Activated naive CD8-positive, alpha-beta T cell treated with anti-CD3 and anti-CD28 coated beads, Interleukin-2, amount 50 U/mL, for 24 hours (primary cell): Measurements from ENCODE around the gene PIGO.
A peak's percentile ranks its signal among the peaks of the same experiment; 100 is the strongest.

Experiments used
- ATAC-seq: fragments of 150-1000 bp; cut with Tn5 transposase; one replicate; pipeline ENCODE4 v1.10.0; 2021
- DNase-seq: peaks from one replicate; pipeline ENCODE4 v3.0.0; 2021
- H3K27ac Mint-ChIP-seq: one replicate; pipeline ENCODE4 v1.8.0; 2021; ENCODE audit warnings: mild to moderate bottlenecking, mixed read lengths
- H3K27me3 Mint-ChIP-seq: one replicate; pipeline ENCODE4 v1.8.0; 2021; ENCODE audit warnings: mixed read lengths
- H3K36me3 Mint-ChIP-seq: one replicate; pipeline ENCODE4 v1.8.0; 2021; ENCODE audit warnings: low read depth, mixed read lengths
- H3K4me1 Mint-ChIP-seq: one replicate; pipeline ENCODE4 v1.8.0; 2021; ENCODE audit warnings: mixed read lengths
- H3K4me3 Mint-ChIP-seq: one replicate; pipeline ENCODE4 v1.8.0; 2021; ENCODE audit warnings: mild to moderate bottlenecking, moderate library complexity, mixed read lengths
- H3K9me3 Mint-ChIP-seq: one replicate; pipeline ENCODE4 v1.8.0; 2021; ENCODE audit warnings: mixed read lengths

Gene PIGO

DNA sequence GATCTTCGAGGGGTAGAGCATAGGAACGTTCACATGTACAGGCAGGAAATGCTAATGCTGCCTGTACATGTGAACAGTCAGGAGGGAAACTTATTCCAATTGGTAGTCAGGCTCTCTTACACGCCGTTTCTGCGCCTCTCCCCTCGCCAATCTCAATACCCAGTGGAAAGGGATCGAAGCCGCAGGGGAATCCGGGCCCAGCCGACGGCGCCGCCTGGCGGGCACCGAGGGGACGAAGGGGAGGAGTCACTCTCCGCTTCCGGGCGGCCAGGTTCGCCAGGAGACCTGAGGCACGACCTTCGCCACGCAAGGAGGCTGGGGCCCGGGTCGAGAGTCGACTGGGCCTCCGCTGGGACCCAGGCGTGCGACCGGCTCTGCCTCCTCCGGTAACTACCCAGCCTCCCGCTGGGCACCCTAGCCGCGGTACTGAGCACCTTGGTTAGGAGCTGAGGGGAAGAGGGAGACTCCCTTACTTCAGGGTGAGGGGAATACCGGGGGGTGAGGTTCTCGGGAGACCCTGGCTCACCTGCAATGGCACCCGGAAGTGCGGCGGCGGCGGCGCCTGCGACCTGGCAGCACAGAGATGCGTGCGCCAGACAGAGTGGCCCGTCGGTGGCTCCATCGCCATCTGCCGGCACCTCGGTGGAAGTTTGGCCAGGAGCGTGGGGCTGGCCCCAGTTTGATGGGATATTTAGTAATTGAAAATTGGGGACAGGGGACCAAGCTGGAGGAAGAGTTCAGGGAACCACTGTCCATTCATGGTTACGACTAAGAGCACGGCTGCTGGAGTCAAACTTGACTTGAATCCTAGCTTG lies at the start of gene PIGO:
Gene PIGO, minus strand, starts transcription at position 557 of the 815 bp plus-strand sequence. CDS start 1,026 bp downstream, outside the sequence.
- Mint-ChIP-seq H3K27ac (peak within 1 kb of the TSS; percentile 92), H3K36me3 (peaks cover 29% of the 10 kb centered on the region), H3K27me3 (no peaks in the 10 kb centered on the region), H3K4me3 (peak within 1 kb of the TSS; percentile 89), H3K9me3 (no peaks in the 10 kb centered on the region), H3K4me1 (peaks cover 41% of the 10 kb centered on the region)
- peak; percentile 91 for ATAC-seq
- DNase-seq, result peak; percentile 92

GRCh38 chr9:35142037-35142436 lies 45.6 kb upstream of the PIGO start:
- peaks cover 1% of the 10 kb centered on the region for H3K27me3 Mint-ChIP-seq
- H3K36me3 Mint-ChIP-seq, result peaks cover 3% of the 10 kb centered on the region
- H3K9me3 Mint-ChIP-seq, result peaks cover 6% of the 10 kb centered on the region
- no peaks in the 10 kb centered on the region for H3K4me1 Mint-ChIP-seq
- no peak overlapping the region for H3K27ac Mint-ChIP-seq
- no peak for ATAC-seq
- H3K4me3 Mint-ChIP-seq, result no peak overlapping the region
- no peak for DNase-seq

GRCh38 chr9:35140093-35140492 lies 43.7 kb upstream of the PIGO start:
- DNase-seq, result no peak
- H3K4me3 Mint-ChIP-seq, result no peak overlapping the region

GRCh38 chr9:35136866-35137265 lies 40.5 kb upstream of the PIGO start:
- peaks cover 1% of the 10 kb centered on the region for H3K27me3 Mint-ChIP-seq
- DNase-seq (no peak), ATAC-seq (no peak)
- peaks cover 11% of the 10 kb centered on the region for H3K9me3 Mint-ChIP-seq
- H3K27ac Mint-ChIP-seq, result no peak overlapping the region
- H3K4me3 Mint-ChIP-seq, result no peak overlapping the region
- no peaks in the 10 kb centered on the region for H3K4me1 Mint-ChIP-seq
- no peaks in the 10 kb centered on the region for H3K36me3 Mint-ChIP-seq

More at GRCh38 chr9:35140093-35140492, 43.7 kb upstream of the PIGO start:
- Mint-ChIP-seq H3K27ac (no peak overlapping the region), H3K4me1 (no peaks in the 10 kb centered on the region), H3K27me3 (peaks cover 1% of the 10 kb centered on the region), H3K9me3 (no peaks in the 10 kb centered on the region), H3K36me3 (no peaks in the 10 kb centered on the region)
- no peak for ATAC-seq

GRCh38 chr9:35135988-35136387 lies 39.6 kb upstream of the PIGO start:
- Mint-ChIP-seq H3K27ac (no peak overlapping the region), H3K4me1 (no peaks in the 10 kb centered on the region), H3K4me3 (no peak overlapping the region), H3K27me3 (peaks cover 1% of the 10 kb centered on the region), H3K36me3 (no peaks in the 10 kb centered on the region), H3K9me3 (peaks cover 13% of the 10 kb centered on the region)
- DNase-seq, result no peak
- no peak for ATAC-seq

- peaks cover 13% of the 10 kb centered on the region for H3K9me3 Mint-ChIP-seq
- no peak overlapping the region for H3K4me3 Mint-ChIP-seq
- no peak overlapping the region for H3K27ac Mint-ChIP-seq
- no peak for ATAC-seq
- no peaks in the 10 kb centered on the region for H3K36me3 Mint-ChIP-seq
- no peak for DNase-seq
- H3K4me1 Mint-ChIP-seq, result no peaks in the 10 kb centered on the region
- H3K27me3 Mint-ChIP-seq, result no peaks in the 10 kb centered on the region
Observed at GRCh38 chr9:35134920-35135319, 38.5 kb upstream of the PIGO start.

- no peaks in the 10 kb centered on the region for H3K36me3 Mint-ChIP-seq
- peak overlapping the region; percentile 83 for H3K4me3 Mint-ChIP-seq
- no peaks in the 10 kb centered on the region for H3K27me3 Mint-ChIP-seq
- DNase-seq, result peak; percentile 87
- peak overlapping the region; percentile 70 for H3K27ac Mint-ChIP-seq
- ATAC-seq, result peak; percentile 68
- no peaks in the 10 kb centered on the region for H3K9me3 Mint-ChIP-seq
- peaks cover 47% of the 10 kb centered on the region for H3K4me1 Mint-ChIP-seq
Observed at GRCh38 chr9:35116898-35117551, 20.6 kb upstream of the PIGO start.

- H3K4me3 Mint-ChIP-seq, result peak overlapping the region; percentile 83
- no peak for ATAC-seq
- no peaks in the 10 kb centered on the region for H3K27me3 Mint-ChIP-seq
- no peaks in the 10 kb centered on the region for H3K36me3 Mint-ChIP-seq
- DNase-seq, result no peak
- peak overlapping the region; percentile 70 for H3K27ac Mint-ChIP-seq
- H3K9me3 Mint-ChIP-seq, result no peaks in the 10 kb centered on the region
- H3K4me1 Mint-ChIP-seq, result peaks cover 52% of the 10 kb centered on the region
Observed at GRCh38 chr9:35116539-35116897, 20.1 kb upstream of the PIGO start.

DNA sequence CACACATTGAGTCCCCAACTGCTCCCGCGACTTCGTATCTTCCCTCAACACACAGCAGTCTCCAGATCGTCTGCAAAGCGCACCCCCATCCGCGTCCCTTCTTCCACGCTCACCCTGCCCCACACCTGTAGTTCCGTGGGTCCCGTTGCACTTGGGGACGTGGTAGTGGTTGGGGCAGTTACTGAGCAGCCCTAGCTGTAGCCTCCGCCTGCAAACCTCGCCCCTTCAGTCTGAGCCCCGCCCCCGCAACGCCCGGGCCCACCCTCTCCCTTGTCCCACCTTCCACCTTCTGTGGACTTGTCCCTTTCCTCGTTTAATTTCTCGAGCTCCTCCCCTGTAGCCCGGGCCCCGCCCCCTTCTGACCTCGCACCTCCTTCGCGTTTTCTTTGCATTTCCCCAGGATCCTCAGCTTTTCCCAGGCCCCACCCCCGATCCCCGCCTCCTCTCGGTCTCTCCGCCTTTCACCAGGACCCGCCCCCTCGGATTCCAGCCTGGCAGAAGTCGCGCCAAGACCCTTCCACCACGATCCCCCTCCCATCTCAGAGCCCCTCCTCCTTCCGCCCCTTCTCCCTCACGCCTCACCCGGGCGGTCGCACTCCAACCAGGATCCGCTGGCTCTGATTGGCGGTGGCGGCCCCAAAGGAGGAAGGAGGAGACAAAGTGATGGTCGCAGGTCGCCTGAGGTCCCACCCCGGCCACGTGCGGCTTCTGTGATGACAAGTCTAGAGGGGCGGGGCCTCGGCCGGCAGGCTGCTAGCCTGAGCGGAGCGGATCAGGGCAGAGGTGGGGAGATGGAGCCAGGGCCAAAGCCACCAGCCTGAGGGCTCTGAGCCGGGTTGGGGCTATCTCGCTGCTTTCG lies 19.5 kb upstream of the PIGO start, which contains the start of gene ATOSB:
Gene ATOSB, minus strand, starts transcription at position 183 of the 859 bp plus-strand sequence. CDS start 7,588 bp downstream, outside the sequence.
- H3K4me3 Mint-ChIP-seq, result peak within 1 kb of the TSS; percentile 83
- H3K27me3 Mint-ChIP-seq, result no peaks in the 10 kb centered on the region
- H3K4me1 Mint-ChIP-seq, result peaks cover 56% of the 10 kb centered on the region
- H3K27ac Mint-ChIP-seq, result peak within 1 kb of the TSS; percentile 70
- H3K9me3 Mint-ChIP-seq, result no peaks in the 10 kb centered on the region
- DNase-seq (peak; percentile 93), ATAC-seq (peak; percentile 65)
- H3K36me3 Mint-ChIP-seq, result no peaks in the 10 kb centered on the region

DNA sequence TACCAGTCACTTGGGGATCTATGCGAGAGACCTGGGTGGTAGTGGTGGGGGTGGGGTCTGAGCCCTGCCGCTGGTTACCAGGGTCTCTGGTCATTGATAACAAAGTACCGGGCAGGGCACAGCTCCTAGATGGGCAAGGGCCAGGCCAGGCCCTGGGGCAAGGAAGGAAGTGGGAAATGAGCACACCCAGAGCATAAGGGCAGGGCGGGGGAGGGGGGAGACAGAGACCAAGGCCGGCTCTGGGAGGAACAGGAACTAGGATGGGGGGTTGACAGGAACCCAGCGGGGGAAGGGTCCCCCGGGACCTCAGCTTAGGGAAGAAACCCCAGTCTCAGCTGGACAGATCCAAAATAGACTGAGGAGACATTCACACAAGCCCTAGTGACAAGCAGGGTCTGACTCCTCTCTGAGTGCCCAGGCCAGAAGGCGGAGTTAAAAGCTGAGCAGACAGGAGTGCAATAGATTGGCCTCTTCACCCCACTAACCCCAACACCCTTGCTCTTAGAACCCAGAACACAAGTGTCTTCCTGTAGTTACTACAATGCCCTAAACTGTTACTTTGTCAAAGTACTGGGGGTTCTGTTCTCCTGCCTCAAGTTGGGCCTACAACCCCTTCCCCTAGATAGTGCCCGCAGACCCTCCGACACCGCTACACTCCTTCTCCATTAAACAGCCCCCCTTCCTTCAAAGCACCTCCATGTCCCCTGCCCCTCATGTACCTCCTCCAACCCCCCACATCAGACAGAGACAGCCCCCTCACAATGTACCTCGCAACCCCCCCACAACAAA lies 18.6 kb upstream of the PIGO start:
- peak overlapping the region; percentile 83 for H3K4me3 Mint-ChIP-seq

GRCh38 chr9:35114113-35114839 lies 17.9 kb upstream of the PIGO start:
- peak overlapping the region; percentile 83 for H3K4me3 Mint-ChIP-seq
- no peaks in the 10 kb centered on the region for H3K36me3 Mint-ChIP-seq
- peaks cover 69% of the 10 kb centered on the region for H3K4me1 Mint-ChIP-seq
- H3K27me3 Mint-ChIP-seq, result no peaks in the 10 kb centered on the region
- H3K9me3 Mint-ChIP-seq, result no peaks in the 10 kb centered on the region
- peak; percentile 41 for ATAC-seq
- DNase-seq, result peak; percentile 78
- peak overlapping the region; percentile 70 for H3K27ac Mint-ChIP-seq

More for the DNA sequence above, 18.6 kb upstream of the PIGO start:
- Mint-ChIP-seq H3K9me3 (no peaks in the 10 kb centered on the region), H3K27ac (peak overlapping the region; percentile 70), H3K36me3 (no peaks in the 10 kb centered on the region), H3K4me1 (peaks cover 65% of the 10 kb centered on the region), H3K27me3 (no peaks in the 10 kb centered on the region)
- ATAC-seq (no peak), DNase-seq (peak; percentile 41)

GRCh38 chr9:35112257-35113020 lies 16.0 kb upstream of the PIGO start:
- Mint-ChIP-seq H3K27me3 (no peaks in the 10 kb centered on the region), H3K4me1 (peaks cover 69% of the 10 kb centered on the region), H3K4me3 (peak overlapping the region; percentile 72), H3K27ac (peak overlapping the region; percentile 73), H3K9me3 (no peaks in the 10 kb centered on the region), H3K36me3 (no peaks in the 10 kb centered on the region)
- peak; percentile 17 for DNase-seq
- no peak for ATAC-seq
